ENCODE measurements around the gene PPP2R3A. TPM values are rescaled to one million over a fixed set of nuclear protein-coding genes. Genes with fewer than 3 reads are reported as not detected.

Gene PPP2R3A
- total RNA-seq, 6 experiments from 2014 or later: 21.2 to 26.1 (median 24.8) TPM

- Mint-ChIP-seq H3K4me3 (peak overlapping the region; percentile 55), H3K36me3 (ENCODE audit: low read depth) (peaks cover 32% of the 10 kb centered on the region), H3K27me3 (ENCODE audit: insufficient read depth) (no peaks in the 10 kb centered on the region), H3K9me3 (no peaks in the 10 kb centered on the region), H3K27ac (peak overlapping the region; percentile 54), H3K4me1 (ENCODE audit: low read depth) (peaks cover 82% of the 10 kb centered on the region)
- TF ChIP-seq CTCF (IDR thresholded peaks at IDR 0.05): no peak
- no peak for DNase-seq
Measured at GRCh38 chr3:135970506-135971116, 5.1 kb downstream of the PPP2R3A start.

- no peak overlapping the region for H3K4me3 Mint-ChIP-seq
- H3K27ac Mint-ChIP-seq: no peak overlapping the region
- peaks cover 25% of the 10 kb centered on the region for H3K36me3 Mint-ChIP-seq (ENCODE audit: low read depth)
- H3K4me1 Mint-ChIP-seq (ENCODE audit: low read depth): peaks cover 66% of the 10 kb centered on the region
- no peak for DNase-seq
- H3K27me3 Mint-ChIP-seq (ENCODE audit: insufficient read depth): no peaks in the 10 kb centered on the region
- TF ChIP-seq CTCF (IDR thresholded peaks at IDR 0.05): no peak
- H3K9me3 Mint-ChIP-seq: no peaks in the 10 kb centered on the region
Measured at GRCh38 chr3:135973841-135974240, 8.3 kb downstream of the PPP2R3A start.

GRCh38 chr3:135975053-135975452 lies 9.5 kb downstream of the PPP2R3A start:
- H3K36me3 Mint-ChIP-seq (ENCODE audit: low read depth): peaks cover 24% of the 10 kb centered on the region
- TF ChIP-seq CTCF (IDR thresholded peaks at IDR 0.05): no peak
- H3K27me3 Mint-ChIP-seq (ENCODE audit: insufficient read depth): no peaks in the 10 kb centered on the region
- H3K9me3 Mint-ChIP-seq: no peaks in the 10 kb centered on the region
- 0 out of 2 replicates have a peak overlapping the region, but pooled peaks have one; percentile 19 for H3K27ac Mint-ChIP-seq
- H3K4me1 Mint-ChIP-seq (ENCODE audit: low read depth): peaks cover 54% of the 10 kb centered on the region
- H3K4me3 Mint-ChIP-seq: no peak overlapping the region
- no peak for DNase-seq

- Mint-ChIP-seq H3K27me3 (ENCODE audit: insufficient read depth) (no peaks in the 10 kb centered on the region), H3K36me3 (ENCODE audit: low read depth) (peaks cover 24% of the 10 kb centered on the region), H3K4me1 (ENCODE audit: low read depth) (peaks cover 49% of the 10 kb centered on the region), H3K27ac (no peak overlapping the region), H3K9me3 (no peaks in the 10 kb centered on the region), H3K4me3 (no peak overlapping the region)
- DNase-seq: no peak
- no peak for TF ChIP-seq CTCF (IDR thresholded peaks at IDR 0.05)
Measured at GRCh38 chr3:135975536-135975935, 10.0 kb downstream of the PPP2R3A start.

GRCh38 chr3:135980343-135980742 lies 14.8 kb downstream of the PPP2R3A start:
- no peak for TF ChIP-seq CTCF (IDR thresholded peaks at IDR 0.05)
- Mint-ChIP-seq H3K9me3 (no peaks in the 10 kb centered on the region), H3K4me3 (no peak overlapping the region), H3K27me3 (ENCODE audit: insufficient read depth) (no peaks in the 10 kb centered on the region), H3K4me1 (ENCODE audit: low read depth) (peaks cover 8% of the 10 kb centered on the region), H3K36me3 (ENCODE audit: low read depth) (peaks cover 18% of the 10 kb centered on the region), H3K27ac (no peak overlapping the region)
- no peak for DNase-seq
